Measurements from ENCODE around the gene FDX1.

DNA sequence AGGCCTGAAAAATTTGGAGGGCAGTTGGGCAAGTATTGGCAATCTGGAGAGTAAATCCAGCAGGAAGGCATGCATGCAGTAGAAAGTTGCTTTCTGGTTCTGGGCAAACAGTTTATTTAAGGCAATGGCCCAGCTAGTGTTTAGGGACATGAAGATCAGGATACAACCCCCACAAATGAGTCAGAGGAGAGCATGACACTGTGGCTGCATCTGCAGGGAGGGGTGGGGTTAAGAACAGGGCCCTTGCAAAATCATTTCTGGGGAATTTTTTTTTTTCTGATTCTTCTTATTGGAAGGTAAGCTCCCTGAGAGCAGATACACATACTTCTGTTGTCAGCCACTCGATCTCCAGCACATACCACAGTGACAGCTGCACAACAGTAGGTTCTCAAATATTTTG, 61.1 kb downstream of the FDX1 start:
- TF ChIP-seq, protein P1, sequence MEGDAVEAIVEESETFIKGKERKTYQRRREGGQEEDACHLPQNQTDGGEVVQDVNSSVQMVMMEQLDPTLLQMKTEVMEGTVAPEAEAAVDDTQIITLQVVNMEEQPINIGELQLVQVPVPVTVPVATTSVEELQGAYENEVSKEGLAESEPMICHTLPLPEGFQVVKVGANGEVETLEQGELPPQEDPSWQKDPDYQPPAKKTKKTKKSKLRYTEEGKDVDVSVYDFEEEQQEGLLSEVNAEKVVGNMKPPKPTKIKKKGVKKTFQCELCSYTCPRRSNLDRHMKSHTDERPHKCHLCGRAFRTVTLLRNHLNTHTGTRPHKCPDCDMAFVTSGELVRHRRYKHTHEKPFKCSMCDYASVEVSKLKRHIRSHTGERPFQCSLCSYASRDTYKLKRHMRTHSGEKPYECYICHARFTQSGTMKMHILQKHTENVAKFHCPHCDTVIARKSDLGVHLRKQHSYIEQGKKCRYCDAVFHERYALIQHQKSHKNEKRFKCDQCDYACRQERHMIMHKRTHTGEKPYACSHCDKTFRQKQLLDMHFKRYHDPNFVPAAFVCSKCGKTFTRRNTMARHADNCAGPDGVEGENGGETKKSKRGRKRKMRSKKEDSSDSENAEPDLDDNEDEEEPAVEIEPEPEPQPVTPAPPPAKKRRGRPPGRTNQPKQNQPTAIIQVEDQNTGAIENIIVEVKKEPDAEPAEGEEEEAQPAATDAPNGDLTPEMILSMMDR (IDR thresholded peaks at IDR 0.05): no peak
- TF ChIP-seq POLR2AphosphoS5 (IDR thresholded peaks at IDR 0.05): no peak
